Smooth muscle cell of the brain vasculature (primary cell): Measurements from ENCODE around the gene TFAP2A.

Experiments
- DNase-seq: peaks from one replicate; pipeline ENCODE4 v3.0.0-alpha.2; 2012; ENCODE audit warnings: low read depth, low spot score

The TFAP2A gene

DNA sequence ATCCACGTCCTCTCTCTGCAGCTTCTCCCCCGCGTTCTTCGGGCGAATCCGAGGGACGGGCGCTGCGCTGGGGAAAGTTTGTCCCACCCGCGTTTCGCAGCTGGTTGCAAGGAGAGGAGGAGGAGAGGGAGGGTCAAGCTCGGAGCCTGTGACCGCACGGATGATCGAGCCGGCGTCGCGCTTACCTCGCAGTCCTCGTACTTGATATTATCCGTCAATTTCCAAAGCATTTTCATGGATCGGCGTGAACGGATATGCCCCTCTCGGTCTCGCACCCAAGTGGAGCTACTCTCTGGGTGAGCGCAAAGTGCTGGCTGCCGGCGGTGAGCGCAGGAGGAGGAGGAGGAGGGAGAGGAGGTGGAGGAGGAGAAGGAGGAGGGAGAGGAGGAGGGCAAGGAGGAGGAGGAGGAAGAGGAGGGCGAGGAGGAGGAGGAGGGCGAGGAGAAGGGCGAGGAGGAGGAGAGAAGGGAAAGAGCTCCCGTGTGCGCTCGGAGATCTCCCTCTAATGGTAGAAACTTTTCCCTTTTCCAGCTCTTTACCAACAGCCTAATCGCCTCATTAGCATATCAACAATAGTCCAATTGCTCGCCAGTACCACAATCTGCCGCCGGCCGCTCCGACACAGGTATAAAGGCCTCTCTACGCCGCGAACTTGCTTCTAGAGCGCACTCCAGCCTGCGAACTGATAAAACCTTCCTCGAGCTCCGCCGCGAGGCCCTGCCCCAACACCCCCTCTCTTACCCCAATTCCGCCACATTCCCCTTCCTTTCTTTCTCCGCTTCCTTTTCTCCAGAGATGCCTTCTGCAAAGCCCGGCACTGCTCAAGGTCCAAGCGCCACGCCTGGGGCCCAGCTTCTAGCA, at the start of gene TFAP2A:
TSS of gene TFAP2A (minus strand) at position 319 of the 861 bp plus-strand sequence. CDS start at position 236, 83 bp downstream.
- no peak for DNase-seq

DNA sequence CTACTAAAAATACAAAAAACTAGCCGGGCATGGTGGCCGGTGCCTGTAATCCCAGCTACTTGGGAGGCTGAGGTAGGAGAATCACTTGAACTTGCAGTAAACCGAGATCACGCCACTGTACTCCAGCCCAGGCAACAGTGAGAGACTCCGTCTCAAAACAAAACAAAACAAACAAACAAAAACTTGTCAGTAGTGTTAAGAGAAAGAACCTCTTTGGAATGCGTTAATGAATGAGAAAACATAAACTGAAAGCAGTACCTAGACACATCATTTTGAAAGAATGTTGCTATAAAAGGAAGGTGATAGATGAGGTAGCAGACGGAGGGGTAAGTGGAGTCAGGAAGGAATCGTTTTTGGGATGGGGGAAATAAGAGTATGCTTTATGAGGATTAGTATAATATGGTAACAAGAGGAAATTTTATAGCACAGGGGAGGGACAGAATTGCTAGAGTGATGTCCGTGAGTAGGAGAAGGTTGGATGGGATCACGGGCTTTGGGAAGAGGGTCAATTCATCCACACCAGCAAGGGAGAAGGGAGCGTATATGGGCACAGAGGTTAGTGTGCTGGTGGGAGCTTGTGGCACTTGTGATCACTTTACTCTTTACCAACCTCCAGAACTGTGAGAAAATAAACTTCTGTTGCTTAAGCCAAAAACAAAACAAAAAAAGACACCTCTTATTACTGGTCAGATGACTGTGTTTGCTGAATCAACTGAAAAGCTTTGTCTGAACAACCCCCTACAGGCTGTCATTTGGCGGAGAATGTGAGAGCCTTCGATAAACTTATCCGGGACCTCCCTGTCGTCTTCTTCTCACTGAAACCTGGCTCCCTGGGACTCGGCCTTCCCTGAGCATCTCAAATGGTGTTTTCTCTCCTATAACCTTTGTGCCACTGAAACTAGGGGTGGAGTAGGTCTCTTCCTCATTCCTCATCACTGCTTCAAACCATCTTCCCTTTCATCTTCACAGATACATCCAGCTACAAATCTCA, 48.9 kb upstream of the TFAP2A start:
- DNase-seq = no peak

DNA sequence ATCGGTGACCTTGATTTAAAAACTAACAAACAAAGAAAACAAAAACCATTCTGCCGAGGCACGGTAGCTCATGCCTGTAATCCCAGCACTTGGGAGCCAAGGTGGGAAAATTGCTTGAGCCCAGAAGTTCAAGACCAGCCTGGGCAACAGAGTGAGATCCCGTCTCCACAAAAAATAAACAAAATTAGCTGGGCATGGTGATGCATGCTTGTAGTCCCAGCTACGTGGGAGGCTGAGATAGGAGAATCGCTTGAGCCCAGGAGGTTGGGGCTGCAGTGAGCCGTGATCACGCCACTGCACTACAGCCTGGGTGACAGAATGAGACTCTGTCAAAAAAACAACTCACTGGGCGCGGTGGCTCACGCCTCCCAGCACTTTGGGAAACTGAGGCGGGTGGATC, 48.2 kb upstream of the TFAP2A start:
- no peak for DNase-seq

DNA sequence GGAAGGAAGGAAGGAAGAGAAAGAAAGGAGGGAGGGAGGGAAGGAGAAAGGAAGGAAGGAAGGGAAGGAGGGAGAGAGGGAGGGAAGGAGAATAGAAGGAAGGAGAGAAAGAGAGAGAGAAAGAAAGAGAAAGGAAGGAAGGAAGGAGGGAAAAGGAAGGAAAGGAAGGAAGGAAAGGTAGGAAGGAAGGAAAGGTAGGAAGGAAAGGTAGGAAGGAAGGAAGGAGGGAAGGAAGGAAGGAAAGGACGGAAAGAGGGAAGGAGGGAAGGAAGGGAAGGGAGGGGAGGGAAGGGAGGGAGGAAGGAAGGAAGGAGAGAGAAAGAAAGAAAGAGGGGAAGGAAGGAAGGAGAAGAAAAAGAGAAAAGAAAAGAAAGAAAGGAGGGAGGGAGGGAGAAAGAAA, 47.0 kb upstream of the TFAP2A start:
- DNase-seq = no peak

DNA sequence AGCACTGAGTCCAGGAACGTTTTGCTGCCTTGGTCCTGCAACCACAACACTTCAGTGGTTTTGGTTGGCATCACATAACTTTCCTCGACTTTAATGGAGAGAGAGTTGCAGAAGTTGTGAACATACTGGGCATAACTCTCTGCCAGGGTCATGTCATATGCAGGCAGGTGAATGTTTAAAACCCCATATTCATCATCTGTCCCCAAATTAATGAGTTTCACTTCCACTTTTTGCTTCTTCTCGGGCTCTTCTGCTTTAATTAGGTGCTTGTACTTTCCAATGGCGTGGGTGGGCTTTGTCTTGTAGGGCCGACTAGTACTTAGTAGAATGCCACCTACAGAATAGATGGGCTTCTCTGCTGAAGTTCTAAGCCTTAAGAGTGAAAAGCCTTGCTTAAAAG, 45.2 kb upstream of the TFAP2A start:
- DNase-seq = no peak

DNA sequence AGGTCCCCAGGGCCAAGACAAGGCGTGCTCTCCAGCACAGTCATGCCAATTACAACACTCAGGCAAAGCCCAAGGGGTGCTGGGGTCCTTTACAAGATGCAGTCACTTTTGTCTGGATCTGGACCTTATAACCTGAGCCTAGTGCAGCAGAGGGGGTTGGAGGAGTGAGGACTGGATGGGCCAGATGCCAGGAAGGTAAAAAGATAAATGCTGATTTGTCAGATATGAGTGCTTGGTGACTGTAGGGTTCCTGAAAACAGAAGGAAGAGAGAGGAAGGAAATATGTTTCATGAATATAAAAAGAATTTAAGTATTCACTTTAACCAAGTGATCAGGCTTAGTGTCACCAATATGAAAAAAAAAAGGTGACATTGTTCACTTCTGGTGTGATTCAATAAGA, 43.4 kb upstream of the TFAP2A start:
- no peak for DNase-seq

DNA sequence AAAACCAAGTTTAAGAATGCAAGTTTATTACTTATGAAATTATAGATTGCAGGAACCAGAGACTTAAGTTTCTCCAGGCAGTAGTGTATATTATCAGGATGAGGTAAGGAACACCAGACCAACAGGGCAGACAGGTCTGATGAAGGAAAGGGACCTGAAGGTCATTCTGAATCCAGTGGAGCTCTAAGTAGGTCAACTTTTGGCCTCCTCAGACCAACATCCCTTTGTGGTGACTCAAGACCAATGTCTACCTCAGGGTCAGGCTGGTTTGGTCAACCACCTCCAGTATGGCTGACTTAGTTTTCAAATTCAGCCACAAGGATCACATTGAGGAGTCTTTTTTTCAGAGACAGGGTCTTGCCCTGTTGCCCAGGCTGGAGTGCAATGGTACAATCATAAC, 38.7 kb upstream of the TFAP2A start:
- no peak for DNase-seq

DNA sequence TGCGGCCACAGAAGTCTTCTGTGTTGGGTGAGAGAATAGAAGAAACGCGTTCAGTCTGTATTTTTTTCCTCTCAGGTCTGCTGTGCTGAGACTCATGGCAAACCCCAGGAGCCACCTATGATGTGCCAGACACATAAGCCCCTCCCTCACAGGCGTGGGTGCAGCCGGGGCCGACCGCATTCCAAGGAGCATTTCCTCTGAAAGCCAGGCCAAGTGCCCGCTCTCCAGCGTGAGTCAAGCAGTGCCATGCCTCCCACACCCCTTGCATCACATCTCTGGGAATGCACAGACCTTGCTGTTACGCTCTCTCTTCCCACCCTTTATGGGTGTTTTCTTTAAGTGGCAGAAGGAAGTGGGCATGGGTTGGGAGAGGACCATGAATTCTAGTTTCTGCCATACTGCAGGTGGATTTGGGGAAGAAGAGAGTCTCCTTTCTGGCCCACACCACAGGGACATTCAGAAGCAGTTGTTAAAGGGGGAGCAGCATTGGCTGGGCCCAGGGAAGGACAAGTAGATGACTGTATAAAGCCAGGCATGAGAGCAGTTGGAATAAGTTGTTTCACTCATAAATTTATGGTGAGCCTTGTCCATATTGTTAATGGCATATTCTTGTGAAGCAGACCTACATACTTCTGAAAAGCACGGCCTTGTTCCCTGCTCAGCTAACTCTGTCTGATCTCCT, 37.1 kb upstream of the TFAP2A start:
- no peak for DNase-seq

DNA sequence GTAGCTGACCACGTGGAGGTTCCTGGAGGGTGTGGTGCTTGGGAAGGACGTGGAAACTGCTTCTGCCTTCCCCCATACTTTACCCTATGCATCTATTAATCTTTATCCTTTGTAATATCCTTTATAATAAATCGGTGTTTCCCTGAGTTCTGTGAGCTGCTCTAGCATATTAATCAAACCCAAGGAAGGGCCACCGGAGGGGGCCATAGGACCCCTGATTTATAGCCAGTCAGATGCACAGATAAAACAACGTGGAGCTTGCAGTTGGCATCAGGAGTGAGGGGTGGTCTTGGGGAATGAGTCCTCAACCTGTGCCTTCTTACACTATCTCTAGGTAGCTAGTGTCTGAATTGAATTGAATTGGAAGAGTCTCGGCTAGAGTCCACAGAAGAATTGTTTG, 36.5 kb upstream of the TFAP2A start:
- DNase-seq = no peak

DNA sequence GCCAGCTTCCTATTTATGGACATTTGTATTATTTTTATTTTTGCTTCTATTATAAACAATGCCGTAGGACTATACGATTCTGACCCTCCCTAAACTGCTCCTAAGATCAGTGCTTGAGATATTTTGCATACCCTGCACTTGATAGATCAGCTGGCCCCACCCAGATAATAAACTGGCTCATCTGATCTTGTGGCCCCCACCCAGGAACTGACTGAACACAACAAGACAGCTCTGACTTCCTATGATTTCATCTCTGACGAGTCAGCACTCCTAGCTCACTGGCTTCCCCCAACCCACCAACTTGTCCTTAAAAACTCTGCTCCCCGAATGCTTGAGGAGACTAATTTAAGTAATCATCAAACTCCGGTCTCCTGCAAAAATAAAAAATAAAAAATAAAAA, 34.9 kb upstream of the TFAP2A start:
- no peak for DNase-seq

DNA sequence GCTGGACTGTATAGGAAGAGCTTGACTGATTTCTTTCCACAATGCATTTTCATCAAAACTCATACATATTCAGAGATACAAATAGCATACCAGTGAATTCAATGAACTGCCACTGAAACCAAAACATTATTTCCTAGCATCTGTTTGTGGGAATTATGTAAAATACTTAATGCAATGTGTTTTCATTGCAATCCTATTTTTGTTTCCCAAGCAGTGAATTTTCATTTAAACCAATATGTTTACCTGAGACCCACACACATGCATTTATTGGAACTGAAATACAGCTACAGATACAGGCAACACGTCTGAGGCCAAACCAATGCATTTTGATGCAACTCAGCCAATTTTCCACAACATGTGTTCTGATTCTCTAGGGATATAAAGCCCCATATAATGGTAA, 33.2 kb upstream of the TFAP2A start:
- DNase-seq = no peak

DNA sequence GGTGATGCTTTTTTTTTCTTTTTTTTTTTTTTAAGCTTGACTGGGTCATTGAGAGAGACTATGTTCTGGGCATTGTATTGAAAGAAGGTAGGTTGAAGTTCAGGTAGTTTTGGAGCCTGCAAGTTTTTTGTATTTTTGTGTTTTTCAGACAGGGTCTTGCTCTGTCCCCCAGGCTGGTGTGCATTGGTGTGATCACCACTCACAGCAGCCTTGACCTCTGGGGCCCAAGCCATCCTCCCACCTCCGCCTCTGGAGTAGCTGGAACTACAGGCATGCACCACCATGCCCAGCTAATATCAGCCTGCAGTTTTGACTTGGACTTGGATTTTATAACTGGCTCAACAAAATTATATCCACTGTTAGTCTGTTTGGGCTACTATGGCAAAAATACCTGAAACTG, 31.7 kb upstream of the TFAP2A start:
- no peak for DNase-seq

DNA sequence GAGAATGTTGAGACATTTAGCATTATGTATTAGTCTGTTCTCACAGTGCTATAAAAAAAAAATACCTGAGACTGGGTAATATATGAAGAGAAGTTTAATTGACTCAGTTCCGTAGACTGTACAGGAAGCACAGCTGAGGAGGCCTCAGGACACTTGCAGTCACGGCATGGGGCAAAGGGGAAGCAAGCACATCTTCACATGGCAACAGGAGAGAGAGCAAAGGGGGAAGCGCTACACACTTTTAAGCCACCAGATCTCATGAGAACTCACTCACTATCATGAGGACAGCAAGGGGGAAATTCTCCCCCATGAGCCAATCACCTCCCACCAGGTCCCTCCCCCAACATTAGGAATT, 26.8 kb upstream of the TFAP2A start:
- no peak for DNase-seq

DNA sequence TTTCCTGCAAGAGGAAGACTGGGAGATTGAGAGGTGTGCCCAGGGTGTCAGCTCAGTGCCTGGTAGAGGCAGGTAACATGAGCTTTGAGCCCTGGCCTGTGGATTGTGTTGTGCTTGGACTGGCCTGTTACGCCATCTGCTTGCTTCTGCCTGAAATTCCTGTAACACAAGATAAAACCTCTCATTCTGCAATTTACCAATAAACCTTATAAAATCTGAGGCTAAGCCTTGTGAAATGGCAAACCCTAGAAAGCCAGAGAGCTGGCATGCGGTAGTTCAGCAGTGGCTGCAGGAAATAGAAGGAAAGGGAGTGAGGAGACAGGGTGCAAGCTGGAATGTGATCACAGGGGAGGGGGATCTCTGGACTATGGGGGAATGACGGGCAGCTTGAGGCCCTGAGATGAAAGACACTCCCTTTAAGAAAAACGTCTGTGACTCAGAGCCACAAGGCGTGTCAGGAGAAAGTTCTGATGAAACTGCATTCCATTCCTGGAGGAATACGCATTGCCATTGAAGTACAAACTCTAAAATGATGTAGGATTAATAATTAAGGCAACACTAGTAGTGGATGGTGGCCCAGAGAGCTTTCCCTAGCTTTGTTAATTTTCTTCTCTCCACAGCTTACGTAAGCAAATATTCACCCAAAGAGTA, 26.3 kb upstream of the TFAP2A start:
- no peak for DNase-seq

DNA sequence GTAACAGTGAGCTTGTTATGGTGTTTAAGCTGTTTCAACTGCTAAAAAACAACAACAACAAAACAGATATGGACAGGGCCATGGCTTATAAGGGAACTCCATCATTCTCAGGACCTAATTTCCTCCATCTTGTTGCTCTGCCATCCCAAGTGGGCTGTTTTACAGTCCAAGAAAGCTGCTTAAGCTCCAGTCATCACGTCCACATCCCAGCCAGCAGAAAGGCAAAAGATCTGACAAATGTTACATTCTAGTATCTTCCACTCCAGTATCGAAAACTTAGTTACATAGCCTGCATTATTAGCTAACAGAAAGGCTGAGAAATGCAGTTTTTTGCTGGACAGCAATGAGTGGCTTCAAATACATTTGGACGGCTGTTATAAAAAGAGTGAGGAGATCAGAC, 23.0 kb upstream of the TFAP2A start:
- DNase-seq = no peak

DNA sequence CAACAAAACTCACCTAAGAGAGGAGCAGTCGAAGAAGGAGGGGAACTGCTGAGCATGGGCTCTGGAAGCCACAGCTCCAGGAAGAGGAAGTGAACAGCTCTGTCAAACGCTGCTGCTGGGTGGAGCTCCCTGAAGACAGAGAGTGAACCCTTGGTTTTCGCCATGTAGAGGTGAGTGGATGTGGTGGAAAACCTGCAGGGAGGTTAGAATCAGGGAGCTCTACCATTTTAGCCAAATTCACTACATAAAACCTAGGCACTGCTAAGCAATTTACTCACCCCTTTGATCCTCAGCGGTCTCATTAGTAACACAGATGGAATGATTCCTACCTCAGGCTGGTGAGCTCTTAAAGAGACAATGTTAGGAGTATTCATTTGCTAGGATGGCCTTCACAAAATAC, 19.4 kb upstream of the TFAP2A start:
- no peak for DNase-seq

DNA sequence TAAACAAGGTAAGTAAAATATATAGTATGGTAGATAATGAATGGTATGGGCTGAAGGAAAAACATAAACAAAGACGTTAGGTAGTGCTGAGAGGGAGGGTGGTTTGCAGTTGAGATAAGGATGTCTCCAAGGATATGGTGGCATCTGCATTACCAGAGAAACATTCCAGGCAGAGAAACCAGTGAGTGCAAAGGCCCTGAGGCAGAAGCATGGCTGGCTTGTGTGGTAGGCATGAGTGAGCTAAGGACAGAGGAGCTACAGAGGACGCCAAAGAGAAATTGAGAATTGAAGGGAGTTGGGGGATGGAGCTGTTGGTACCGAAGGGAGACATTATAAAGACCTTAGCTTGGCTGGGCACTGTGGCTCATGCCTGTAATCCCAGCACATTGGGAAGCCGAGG, 18.4 kb upstream of the TFAP2A start:
- DNase-seq = no peak

DNA sequence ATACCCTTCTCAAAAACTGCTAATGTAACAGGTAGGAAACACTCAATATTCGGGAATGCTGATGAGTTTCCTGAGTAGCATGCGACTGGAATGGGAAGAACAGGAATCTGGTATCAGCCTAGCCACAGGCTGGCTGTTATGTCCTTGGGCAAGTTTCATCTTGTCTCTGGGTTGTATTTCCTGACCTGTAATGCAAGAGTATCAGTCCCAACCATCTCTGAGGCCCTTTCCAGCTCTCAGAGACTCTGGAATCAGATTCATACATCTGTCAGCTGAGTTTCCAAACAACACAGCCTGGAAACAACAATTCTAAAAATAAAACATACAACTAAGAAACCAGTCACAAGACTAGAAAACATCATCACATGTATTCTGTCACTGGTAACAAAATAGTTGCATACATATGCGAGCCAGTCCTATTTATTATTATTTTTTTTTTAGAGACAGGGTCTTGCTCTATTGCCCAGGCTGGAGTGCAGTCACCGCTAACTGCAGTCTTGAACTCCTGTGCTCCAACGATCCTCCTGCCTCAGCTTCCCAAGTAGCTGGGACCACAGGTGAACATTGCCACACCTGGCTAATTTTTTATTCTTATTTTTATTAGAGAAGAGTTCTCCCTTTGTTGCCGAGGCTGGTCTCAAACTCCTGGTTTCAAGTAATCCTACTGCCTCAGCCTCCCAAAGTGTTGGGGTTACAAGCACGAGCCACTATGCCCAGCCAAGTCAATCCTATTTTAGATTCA, 16.7 kb upstream of the TFAP2A start:
- DNase-seq = no peak

DNA sequence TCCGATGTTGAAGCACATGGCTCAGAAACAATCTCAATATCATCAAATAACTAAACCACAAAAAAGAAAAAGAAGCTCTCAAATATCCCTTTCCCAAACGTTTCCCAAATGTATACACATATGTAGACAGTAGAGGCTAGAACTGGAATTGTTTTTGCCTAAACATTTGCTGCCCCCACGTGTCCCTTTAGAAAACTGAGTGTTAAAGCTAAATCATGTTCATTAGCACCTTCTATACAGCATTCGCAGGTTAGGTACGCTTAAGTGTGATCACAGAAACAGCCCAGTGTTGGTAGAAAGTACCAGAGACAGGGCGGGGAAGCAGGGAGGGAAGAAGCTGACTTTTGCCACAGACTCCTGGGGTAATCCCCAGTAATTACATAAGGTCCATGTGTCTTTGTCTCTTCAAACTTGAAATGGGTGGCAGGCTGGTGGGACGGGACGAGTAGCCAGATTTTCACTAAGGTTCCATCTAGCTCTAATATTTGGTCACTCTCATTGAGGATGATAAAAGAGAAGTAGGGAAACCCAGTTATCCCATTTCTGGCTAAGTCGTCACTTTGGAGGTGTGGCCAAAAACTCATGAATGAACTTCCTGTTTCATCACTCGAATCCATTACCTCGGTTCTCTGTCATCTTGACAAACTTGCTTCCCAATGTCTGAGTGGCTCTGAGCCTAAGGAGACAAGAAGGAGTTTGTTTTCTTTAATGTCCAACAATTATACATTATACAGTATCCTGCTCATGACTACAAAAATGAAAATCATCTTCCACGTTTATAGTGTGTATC, 15.0 kb upstream of the TFAP2A start:
- no peak for DNase-seq

DNA sequence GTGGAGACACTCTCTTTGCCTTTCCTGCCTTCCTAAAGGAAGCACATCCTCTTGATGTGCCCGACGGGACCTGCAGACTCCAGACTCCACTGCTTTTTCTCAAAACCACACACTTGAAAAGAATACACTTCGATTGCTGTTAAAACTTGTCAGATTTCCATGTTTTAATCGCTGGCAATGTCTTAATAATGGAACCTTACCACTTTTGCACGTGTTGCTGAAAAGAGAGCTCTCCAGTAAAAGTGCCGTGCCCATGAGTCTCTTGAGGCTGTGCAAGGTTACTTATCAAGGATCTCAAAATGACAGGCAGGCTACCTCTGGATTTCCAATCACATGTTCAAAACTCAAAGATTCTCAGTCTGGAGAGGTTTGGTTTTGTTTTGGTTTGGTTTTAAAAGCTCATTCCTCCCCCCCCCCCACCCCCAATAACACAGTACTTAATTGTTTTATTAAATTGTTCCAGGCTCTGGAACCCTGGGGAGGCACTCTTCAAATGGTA, 12.0 kb upstream of the TFAP2A start:
- no peak for DNase-seq
